GM19468 (cell line): Measurements from ENCODE around the gene SLC22A23.

Experiments used
- ATAC-seq: cut with Tn5 transposase; IDR thresholded peaks from one replicate; pipeline ENCODE4 v1.9.1; 2021; ENCODE audit warnings: mild to moderate bottlenecking, moderate library complexity, moderate number of reproducible peaks; ENCODE audit not compliant: unreplicated experiment; ENCODE audit errors: extremely low read depth

SLC22A23 gene

DNA sequence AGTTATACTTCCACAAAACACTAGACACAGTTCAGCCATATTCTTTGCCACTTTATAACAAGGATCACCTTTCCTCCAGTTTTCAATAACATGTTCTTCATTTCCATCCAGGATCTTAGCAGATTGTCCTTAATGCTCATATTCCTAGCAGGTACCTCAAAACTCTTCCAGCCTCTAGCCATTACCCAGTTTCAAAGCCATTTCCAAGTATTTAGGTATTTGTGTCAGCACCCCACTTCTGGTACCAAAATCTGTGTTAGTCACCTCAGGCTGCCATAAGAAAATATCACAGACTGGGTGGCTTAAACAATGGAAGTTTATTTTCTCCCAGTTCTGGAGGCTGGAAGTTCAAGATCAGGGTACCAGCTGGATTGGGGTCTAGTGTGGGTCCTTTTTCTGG is 23.2 kb upstream of the SLC22A23 start:
- ATAC-seq: no peak

DNA sequence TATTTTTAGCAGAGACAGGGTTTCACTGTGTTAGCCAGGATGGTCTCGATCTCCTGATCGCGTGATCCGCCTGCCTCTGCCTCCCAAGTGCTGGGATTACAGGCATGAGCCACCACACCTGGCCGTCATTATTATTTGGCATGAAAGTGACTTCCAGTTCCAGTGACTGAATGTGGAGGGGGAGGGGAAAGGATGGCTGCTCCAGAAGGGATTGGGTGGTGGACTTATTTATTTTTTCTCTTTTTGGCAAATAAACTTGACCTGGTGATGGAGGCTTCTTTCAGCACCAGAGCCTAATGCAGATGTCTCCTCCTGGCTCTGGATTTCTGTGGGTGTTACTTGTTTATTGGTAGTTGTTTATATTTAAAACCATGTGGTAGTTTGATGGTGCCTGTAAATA is 16.9 kb upstream of the SLC22A23 start:
- no peak for ATAC-seq

DNA sequence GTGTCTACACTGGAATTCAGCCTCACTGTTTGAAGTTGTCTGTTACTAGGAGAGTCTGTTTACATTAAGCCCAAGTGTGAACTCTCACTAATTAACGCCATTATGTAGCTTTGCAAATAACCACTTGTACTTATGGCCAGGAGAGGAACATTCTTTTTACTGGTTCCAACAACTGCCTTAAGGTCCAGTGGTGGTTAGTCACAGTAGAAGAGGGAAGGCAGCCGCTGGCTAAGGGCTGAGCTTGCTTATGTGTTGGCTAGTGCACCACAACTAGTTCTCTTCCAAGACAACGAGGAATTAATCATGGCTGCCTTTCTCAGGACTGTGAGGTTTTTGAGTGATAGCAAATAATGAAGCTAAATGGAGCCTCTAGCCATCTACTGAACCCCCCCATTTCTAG is 14.9 kb upstream of the SLC22A23 start:
- ATAC-seq: no peak

DNA sequence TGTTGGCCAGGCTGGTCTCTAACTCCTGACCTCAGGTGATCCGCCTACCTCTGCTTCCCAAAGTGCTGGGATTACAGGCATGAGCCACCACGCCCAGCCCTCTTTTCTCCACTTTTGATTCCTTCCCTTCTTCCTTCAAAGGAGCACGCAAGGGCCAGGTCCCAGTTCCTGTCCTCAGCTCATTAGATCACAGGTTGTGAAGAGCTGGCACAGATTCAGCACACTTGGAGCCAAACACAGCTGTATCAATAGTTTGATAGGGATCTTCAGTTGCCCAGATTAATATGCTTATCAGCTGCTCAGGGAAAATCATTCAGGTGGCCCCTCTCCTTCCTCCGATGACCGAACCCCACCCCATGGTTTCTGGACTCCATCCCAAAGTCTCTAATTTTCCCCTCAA is 14.4 kb upstream of the SLC22A23 start:
- ATAC-seq: no peak

DNA sequence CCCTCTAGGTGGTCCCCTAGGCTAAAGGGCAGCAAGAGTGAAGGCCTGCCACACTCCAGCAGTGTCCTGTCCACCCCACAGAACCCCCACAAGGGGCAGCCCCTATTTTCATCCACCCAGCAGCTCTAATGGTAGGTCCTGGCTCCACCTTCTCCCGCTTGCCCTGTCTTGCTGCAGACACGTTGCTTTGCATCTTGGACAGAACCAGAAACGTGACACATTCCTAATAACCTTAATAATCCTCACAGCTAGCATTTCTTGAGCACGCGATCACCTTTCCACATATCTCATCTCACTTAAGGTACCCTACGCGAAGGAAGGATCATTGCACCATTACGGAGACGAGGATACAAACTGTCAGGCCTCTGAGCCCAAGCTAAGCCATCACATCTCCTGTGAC is 11.7 kb upstream of the SLC22A23 start:
- no peak for ATAC-seq

DNA sequence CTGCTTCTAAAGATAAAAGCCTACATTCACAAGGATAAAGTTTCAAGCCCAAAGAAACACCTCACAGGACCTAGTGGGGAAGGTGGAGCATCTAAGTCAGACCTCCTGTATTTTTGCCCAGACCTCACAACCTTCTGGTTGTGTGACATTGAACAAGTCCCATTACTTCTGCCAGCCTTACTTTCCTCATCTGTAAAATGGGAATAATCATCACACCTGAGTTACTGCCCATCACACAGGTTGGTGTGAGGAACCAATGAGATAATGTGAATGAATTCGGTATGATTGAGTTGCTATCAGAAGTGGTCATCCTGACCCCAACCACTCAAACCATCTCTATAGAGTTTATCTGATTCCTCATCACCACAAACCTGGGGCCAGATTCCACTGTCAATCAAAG is 11.1 kb upstream of the SLC22A23 start:
- ATAC-seq: no peak

DNA sequence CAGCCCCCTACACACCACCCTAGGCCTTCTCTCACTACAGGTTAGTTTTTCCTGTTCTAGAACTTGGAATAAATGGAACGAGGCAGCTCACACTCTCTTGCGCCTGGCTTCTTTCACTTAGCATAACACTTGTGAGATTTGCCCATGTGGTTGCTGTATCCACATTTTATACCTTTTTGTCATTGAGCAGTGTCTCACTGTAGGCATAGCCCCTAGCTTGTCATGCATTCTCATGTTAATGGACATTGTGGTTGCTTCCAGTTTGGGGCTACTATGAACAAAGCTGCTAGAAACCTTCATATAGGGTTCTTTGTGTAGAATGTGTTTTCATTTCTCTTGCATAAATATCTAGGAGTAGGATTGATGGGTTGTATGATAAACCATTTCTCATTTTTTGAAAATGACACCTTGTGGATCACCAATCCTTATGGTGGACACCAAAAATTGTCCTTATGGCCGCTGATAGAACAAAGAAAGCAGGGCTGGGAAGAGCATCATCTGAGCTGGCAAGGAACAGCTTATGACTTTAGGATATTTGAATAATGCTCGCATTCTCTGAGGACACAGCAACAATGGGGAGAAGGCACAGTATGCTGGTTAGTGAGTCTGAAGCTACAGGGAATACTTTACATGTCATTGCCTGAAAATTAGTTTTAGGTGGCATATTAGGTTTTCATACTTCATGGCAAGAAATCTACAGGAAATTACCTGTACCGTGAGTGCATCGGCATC is 9.8 kb upstream of the SLC22A23 start:
- no peak for ATAC-seq

DNA sequence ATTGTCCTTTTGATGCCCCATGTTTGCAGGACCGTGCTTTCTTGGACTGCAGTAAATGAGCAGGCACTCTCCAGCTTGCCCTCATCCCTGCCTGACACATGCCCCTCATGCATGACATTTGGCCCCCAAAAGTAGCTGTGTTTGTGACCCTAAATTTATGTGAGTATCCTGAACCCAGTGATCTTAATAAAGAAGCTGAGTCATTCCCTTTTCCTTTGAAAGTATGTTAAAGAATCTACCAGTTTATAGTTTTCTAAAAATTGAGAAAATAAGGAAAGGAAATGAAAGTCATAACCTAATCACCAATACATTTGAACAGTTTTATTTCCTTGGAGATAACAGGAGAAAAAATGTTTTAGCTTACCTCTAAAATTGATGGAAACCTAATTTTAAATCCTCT is 3.4 kb upstream of the SLC22A23 start:
- no peak for ATAC-seq

DNA sequence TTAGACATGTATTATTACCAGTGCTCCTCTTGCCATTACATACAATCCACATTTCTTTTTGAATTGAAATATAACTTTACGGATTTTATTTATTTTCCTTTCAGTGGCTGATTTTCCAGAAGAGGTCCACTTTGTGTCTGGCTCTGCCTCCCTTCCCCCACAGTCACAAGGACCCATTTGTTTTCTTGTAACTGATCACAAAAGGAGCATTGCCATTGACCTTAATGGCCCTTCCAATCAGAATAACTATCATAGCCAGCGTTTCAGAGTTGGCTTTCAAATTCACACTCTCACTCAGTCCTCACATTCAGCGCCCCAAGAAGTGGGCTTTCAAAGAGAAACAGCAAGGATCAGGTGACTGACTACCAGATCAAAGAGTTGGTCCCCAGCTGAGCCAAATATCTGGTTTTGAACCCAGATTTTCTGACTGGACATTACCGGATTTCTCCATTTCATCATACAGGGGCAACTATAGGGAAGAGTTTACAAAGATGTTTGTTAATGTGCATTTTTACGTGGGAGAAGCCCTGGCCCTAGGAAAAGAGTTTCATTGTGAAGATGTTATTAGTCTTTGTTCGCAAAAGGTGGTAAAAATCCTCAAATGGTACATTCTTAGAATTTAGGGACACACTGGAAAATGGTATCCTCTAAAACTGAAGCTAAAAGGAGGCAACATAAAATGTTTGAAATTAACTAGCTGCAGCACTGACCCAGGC is 2.0 kb upstream of the SLC22A23 start:
- ATAC-seq: no peak

DNA sequence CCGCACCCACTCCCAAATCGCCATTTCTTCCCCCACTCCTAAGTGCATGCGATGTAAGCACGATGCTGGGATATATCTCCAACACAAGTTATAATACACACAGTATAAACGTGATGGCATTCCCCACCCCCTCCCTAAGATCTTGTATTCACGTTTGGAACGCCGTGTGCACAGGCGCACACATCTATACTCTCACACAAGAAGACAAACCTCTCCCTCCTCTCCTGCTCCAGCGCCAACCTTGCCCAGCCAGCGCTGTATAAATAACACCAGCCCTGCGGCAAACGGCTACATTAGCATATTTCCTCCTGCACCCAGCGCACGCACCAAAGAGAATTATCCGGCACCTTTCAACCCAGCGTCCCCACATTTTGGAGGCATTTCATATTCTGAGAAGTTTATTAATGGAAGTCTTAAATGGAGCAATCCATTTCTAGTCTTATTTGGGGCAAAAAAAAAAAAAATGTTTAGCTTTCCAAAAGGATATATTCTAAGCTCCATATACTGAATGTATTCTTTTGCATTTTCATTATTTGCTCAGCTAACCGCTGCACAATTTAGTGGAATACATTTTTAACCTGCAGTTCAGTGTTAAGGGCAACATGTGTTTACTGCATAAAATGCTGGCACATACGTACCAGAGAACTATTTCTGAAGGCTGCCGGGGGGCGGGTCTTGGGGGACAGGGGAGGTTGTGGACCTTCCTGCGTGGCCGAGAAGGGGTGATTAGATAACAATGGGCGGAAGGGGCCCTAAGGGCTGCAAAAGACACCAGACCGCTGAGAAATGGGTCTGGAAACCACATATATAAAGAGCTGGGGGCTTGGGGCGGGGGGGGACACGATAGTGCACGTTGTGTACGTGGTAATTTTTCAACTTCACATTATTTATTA is 1.1 kb upstream of the SLC22A23 start:
- no peak for ATAC-seq

DNA sequence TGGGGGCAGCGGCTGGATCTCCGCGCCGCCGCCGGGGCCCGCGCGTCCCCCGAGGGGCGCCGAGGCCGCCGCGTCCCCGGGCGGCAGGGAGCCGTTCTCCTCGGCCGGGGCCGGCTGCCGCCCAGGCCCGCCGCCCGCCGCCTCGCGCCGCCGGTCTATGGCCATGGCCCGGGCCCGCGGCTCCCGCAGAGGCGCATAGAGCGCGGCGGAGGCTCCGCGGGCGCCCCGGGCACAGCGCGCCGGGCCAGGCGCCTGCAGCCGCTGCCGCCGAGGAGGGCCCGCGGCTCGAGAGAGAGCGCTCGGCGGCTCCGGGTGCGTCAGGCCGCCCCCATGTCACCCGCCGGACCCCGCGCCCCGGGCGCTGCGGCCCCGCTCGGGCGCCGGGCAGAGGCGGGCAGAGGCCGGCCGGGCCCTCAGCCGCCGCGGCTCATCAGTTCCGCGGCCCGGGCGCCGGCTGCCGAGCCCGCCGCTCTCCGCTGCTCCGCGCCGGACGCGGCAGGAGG is 404 bp downstream of the SLC22A23 start:
- ATAC-seq: peak; percentile 18

DNA sequence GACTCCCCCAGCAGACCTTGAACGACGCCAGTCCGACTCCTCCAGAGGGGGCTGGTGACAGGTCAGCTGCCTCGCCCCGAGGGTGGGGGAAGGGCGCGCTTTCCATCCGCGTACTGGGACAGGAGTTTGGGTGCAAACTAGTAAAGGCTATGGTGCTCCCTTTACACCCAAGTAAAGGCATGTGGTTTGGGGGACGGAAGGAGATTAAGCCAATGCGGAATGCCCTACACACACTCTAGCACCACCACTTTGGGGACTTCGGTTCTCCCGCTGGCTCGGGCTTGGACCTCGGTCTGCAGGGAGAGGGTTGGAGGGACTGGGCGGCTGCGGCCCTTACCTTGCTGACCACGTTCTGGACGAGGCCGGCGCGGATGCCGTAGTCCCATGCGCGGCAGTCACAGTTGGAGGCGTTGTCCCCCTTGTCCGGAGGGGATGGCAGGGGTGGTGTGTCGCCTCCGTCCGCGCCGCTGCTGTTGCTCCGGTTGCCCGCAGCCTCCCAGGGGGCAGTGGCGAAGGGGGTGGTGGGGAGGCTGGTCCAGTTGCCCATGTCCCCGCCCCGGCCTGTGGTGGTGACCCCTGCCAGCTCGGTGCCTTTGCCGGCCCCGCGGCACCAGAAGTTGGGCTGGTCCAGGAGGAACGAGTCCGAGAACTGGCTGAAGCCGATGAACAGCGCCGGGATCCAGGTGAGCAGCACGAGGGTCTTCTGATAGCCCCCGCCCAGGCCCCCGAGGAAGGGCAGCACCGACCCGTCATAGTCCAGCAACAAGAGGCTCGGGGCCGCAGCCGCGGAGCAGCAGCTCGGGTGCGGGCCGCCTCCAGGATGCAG is 1.1 kb downstream of the SLC22A23 start:
- no peak for ATAC-seq

DNA sequence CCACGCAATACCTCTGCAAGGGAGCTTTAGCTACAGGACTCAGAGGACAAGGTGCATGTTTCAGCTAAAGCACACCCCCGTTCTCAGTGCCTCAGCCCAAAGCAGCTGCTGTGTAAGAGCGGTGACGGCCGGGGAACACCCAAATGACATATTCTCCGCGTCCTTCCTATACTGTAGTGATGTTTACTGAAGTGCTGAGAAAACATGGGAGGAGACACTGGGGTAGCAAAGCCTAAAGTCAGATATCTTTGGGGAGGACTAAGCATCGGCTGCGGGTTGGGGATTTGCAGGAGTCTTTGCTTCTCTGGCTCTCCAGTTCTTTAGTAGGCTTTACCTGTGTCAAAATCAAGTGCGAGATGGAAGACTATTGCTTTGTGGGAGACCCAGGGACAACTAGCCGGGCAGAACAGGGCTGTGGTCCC is 1.7 kb downstream of the SLC22A23 start:
- no peak for ATAC-seq

DNA sequence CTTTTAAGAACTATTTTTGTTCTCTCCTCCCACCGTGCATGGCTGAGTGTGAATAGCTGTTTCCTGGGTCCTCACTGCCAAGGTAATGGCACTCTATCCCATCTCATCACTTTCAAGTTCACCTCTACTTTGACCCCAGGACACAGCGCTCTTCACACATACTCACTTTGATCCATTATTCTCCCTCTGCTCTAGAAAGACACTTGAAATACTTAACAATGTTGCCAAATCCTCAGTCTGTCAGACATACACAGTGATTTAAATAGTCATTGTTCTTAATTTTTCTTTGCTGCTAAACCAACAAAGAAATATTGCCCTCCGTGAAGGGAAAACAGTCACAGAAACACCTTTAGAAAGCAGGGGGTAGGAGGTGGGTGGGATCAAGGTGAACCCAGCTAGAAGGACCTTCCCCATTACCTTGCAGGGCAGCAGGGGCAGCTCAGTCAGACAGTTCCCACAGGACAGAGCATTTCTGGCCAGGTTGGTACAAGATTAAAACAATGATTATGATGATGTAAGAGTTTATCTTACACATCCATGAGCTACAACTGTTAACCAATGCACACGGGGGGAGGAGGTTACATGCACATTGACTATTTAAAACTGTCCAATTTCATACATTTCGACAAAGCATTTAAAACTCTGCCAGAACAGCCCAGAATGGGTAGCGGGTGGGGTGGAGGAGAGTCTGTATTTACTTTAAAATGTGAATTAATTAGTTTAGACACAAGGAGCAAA is 2.4 kb downstream of the SLC22A23 start:
- ATAC-seq: no peak

DNA sequence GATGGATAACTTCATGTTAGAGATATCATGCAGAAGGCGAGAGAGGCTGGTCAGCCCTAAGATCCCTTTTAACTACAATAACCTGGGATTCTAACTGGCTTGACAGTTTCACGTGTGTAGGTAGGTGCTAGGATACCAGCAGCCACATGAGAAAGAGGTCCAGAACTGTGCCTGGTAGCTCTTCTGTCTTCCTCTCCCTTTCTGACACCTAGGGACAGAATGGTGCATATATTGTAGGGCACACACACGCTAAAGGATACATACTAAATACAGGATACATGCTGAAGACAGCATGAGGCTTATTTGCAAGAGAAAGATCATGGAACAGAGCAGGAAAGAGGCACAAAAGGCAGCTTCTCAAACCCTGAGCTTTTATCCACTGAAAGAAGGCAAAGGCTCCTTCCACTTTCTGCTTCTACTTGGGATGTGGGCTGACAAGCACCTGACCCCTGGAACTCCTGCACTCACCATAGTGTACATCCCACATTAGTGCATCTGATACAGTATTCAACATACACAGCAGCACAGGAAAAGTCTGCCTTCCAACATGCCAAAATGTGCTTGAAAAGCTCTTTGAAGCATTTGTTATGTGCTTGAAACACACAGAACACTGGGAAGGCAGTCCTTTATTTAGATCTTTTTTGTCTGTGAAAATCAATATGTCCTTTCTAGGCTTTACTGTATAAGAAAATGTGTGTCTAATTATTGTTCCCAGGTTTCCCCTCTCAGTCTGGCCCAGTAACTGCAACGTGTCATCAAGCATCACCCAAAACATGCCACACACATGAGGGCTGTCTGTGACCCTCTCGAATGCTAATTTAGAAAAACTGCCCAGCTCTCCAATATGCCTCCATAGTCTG is 3.2 kb downstream of the SLC22A23 start:
- ATAC-seq: no peak

DNA sequence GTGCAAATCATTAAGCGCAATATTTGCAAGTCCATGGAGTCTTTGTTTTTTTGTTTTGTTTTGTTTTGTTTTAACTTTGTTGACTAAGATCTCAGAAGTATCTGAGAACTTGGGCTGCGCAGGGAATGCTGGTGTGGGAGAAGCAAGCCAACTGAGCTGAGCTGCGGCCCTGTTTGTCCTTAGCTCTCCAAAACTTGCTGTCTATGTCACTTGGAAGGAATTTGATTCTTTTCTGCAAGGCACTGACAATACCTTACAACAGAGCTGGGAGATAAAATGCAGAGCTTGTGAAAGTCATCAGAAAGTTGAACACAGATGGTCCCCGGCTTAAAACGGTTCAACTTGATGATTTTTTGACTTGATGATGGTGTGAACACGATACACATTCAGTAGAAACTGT is 5.4 kb downstream of the SLC22A23 start:
- ATAC-seq: no peak

DNA sequence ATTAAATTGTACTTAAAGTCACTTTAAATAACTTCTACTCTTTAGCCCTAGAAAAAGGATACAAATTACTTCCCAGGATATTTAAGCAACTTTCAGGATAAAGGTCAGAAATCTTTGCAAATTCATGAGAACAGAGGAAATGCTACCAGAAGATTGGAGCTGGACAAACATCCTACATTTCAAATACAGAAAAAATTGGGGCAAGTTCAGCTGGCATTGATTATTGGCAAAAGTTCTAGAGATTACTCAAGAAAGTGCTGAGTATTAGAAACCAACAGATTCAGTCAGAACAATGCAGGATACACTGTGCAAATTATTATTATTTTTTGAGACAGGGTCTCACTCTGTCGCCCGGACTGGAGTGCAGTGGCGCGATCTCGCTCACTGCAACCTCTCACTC is 6.0 kb downstream of the SLC22A23 start:
- no peak for ATAC-seq

DNA sequence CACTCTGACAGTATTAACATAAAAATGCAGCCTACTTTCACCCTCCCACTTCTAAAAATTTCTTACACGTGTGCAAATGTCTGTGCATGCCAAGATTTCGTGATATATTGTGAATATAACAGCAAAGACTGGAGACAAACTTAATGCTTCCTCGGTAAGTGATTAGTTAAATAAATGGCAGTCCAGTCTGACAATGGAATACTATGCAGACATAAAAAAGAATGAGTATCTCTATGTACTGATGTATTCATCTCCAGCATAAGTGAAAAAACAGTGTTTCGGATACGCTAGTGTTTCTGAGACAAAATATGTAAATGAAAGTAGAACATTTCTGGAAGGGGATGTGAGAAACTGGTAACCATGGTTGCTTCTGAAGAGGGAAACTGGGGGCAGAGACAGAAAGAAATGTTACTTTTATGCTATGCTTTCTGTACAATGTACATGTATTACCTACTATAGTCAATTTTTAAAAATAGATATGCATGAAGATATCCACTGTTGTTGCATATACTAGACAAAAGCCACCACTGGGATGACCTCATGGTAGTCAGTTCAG is 7.0 kb downstream of the SLC22A23 start:
- ATAC-seq: peak; percentile 46
